GM21360 (cell line): ENCODE data around the gene BDH1.
"Not testable (repeated sequence)": the region's sequence is repeated elsewhere in the genome, so short reads cannot be mapped to it uniquely, and the experiment has no call there.

Experiments used
- ATAC-seq: cut with Tn5 transposase; IDR thresholded peaks from one replicate; pipeline ENCODE4 v1.9.1; 2021; ENCODE audit warnings: mild to moderate bottlenecking, moderate library complexity; ENCODE audit not compliant: unreplicated experiment

BDH1 gene

DNA sequence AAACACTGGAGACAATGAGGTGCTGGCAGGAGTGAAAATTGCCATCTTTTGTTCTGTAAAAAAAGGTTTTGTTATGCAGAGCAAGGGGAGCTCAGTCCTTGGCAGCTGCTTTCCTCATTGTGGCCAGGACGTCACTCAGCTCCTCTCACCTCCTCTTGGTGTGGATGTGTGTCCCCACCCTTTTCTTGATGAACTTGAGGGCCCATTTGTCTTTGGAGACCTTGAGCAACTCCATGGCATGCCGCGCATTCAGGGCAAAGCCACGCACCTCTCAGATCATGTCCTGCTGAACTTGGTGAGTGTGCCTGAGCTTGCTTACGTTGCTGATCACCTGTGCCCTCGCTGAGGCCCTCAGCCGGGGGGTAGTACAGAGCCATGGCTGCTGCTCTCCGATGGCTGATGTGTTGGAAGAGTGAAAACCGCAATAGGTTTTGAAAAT, 24.5 kb upstream of the BDH1 start:
- ATAC-seq, result no peak

DNA sequence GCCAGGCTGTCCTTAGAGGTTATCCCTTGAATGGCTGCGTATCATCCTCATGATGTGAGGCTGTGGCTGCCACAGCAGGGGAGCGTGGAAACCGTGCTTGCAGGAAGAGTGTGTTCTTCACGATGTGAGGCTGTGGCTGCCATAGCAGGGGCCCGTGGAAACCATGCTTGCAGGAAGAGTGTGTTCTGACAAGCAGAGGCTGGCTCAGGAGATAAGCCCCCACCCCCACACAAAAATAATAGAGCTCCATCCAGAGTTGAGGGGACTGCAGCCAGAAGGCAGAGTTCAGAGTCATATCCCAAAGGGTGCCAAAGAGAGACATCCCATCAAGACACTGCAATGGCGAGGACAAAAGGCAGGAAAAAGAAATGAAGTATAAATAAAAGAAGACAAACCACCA, 22.6 kb upstream of the BDH1 start:
- no peak for ATAC-seq

DNA sequence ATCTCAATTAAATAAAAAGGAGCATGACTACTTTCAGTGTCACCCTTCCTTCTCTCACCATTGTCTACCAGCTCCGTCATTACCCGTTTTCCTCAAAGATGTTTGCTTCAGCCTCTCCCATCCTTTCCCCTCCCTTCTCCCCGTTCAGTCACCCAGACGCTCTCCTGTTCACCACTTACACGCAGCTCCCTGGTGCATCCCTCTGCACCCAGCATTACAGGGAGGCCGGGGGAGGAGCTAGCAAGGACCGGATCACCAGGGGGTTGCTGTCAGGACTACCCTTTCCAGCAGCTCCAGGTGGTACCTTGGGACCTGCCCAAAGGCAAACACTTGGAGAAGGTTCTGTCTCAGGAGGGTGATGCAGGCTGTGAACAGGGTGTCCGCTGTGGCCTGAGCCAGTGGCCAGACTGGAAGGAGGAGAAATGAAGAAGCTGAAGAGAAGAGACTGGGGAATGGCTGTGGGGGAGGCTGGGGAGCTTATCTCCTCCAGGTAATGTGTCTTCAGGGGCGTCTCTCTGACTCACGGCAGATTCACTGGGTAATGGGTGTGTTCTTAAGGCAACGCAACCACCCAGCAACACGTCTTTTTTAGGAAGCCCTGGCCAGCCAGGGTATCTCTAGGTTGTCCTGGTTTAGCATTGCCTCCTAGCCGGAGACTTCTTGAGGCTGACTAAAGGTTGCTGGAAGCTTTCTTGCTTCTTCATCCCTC, 21.8 kb upstream of the BDH1 start:
- no peak for ATAC-seq

DNA sequence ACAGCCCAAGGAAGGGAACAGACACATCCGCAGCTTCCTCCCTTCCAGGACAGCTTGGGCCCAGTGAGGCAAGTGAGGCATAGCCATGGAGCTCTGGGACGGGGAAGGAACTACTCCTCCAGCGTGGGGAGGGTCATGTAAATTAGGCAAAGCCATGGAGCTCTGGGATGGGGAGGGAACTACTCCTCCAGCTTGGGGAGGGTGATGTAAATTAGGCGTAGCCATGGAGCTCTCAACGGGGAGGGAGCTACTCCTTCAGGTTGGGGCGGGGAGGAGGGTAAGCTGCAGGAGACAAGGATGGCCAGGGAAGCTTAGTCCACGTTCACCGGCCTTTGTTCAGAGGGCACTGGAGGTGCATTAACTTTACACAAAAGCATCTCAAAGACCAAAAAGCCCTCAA, 21.1 kb upstream of the BDH1 start:
- no peak for ATAC-seq

DNA sequence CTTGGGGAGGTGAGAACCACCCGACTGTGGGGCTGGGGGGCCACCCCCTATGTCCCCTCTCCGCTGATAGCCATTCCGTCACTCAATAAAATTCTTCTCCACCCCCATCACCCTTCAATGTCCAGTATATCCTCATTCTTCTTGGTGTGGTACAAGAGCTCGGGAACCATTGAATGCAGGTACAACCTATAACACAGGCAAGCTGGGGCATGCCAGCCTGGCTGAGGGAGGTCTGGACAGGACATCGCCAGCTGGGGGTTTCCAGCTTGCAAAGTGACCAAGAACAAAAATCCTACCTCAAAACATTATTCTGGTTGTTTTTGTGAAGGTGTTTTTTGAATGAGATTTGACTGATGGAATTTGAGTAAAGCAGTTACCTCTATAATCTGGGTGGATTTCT, 19.6 kb upstream of the BDH1 start:
- no peak for ATAC-seq

DNA sequence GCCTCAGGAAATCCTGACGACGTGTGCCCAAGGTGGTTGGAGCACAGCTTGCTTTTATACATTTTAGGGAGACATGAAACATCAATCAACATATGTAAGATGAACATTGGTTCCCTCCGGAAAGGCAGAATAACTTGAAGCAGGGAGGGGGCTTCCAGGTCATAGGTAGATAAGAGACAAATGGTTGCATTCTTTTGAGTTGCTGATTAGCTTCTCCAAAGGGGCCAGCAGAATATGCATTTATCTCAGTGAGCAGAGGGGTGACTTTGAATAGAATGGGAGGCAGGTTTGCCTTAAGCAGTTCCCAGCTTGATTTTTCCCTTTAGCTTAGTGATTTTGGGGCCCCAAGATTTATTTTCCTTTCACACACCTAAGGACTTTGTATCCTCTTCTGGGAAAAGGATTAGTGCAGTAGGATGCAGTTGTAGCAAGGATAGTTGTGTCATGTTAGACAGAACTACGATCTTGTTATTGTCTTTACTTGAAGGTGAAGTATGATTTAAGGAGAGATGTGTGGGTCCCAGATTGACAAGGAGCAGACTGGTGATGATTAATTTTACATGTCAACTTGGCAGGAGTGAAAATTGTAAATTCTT, 18.7 kb upstream of the BDH1 start:
- ATAC-seq, result not testable (repeated sequence)

DNA sequence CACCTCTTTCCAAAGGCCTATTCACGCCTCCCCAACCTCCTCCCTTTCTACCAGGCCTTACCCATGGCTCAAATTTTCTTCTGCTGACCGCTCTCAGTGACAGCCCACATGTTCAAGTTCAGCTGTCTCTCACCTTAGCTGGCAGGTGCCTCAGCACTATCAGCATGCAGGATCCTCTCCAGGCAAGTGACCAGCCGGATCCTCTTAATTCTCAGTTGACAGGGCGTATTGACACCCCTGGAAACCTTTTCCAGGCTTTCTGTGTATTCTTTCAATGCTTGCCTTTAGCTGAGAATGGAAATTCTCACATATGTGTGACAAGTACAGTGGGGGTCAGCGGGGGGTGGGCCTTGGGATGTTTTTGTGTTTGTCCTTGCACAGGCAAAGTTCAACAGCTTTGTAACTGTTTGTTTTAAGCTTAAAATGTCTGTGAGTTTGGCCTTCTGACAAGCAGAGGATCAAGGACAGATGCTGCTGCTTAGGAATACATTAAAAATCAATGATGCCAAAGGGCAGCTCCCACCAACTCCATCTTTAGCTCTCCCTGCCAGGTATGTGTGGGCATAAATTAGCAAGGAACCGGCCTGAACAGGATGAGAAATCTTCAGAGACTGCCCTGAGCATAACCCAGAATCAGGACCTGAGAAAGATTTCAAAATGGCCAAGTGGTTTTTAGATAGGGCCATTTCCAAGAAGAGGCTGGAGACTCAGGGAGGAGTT, 17.4 kb upstream of the BDH1 start:
- ATAC-seq, result no peak

DNA sequence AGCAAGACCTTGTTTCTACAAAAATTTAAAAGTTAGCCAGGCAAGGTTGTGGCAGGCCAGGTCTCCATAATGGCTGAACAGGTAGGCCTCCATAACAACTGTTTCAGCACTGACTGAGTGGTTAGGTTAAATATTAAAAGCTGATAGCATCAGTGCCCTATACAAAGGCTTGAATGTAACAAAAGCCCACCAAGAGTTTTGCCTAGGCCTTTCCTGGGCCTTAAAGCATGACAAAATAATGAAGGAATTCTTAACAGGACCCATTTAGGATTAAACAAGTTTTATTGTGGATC, 16.1 kb upstream of the BDH1 start:
- not testable (repeated sequence) for ATAC-seq

DNA sequence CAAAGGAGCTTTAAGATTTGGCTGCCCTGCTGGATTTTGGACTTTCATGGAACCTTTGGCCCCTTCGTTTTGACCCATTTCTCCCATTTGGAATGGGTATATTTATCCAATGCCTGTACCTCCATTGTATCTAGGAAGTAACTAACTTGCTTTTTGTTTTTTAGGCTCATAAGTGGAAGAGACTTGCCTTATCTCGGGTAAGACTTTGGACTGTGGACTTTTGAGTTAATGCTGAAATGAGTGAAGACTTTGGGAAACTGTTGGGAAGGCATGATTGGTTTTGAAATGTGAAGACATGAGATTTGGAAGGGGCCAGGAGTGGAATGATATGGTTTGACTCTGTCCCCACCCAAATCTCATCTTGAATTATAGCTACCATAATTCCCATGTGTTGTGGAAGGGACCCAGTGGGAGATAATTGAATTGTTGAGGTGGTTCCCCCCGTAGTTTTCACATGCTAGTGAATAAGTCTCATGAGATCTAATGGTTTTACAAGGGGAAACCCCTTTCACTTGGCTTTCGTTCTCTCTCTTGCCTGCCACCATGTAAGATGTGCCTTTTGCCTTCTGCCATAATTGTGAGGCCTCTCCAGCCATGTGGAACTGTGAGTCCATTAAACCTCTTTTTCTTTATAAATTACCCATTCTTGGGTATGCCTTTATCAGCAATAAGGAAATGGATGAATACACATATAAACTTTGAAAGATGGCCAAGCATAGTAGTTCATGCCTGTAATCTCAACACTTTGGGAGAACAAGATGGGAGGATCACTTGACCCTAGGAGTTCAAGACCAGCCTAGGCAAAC, 15.5 kb upstream of the BDH1 start:
- not testable (repeated sequence) for ATAC-seq

DNA sequence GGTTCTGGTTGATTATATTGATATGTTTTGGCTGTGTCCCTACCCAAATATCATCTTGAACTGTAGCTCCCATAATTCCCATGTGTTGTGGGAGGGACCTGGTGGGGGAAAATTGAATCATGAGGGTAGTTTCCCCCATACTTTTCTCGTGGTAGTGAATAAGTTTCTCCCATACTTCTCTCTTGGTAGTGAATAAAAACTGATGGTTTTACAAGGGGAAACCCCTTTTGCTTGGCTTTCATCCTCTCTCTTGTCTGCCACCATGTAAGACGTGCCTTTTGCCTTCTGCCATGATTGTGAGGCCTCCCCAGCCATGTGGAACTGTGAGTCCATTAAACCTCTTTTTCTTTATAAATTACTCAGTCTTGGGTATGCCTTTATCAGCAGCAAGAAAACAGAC, 13.7 kb upstream of the BDH1 start:
- ATAC-seq, result not testable (repeated sequence)

DNA sequence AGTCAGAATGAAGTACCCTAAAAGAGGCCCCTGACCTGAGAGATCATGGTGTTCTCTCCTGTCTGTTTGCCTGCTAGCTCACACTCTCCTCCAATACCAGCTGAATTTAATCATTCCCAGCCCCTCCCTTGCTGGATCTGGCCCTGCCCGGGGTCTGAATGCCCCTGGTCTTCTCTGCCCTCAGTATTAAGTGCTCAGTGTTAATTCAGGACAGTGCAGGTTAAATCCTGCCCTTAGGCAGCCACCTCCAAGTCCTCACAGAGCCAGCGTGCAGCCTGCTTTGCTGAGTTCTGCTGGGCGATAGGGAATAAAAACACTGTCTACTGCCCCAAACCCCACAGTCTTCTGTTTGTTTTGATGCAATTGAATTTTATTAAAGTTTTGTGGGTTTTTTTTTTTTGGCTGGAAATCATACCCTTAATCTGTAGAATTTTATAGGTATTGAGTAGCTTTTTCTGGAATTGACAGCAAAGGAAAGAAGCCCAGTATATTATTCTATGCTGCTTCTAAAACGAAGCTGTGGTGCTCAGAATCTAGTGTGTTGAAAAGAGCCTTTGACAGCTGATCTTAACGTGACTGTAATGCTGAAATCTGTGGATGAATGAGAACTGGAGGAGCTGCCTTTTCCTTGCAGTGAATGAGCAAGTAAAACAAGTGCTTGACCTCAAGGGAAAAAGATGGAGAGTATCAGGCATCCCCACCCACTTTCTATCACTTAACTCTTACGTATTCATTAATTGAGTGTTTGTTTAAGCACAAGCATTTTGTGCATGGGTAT, 12.3 kb upstream of the BDH1 start:
- no peak for ATAC-seq

DNA sequence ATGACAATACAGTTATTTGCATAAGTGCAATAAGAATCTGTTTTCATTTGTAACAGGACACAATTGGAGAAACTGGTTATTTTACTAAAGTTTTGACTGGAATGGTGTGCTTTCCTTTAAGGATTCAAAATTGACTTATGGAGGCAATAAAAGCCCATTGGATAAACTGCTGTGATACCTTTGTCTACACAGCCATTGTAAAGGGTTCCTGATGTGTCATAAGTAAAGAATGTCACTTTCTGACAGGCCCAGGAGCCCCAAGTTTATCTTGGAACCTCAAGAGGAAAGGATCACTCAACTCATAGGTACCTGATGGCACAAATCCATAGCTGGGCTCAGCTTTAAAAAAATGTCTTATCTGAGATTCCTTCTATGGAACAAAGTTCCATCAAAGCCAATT, 10.4 kb upstream of the BDH1 start:
- not testable (repeated sequence) for ATAC-seq

DNA sequence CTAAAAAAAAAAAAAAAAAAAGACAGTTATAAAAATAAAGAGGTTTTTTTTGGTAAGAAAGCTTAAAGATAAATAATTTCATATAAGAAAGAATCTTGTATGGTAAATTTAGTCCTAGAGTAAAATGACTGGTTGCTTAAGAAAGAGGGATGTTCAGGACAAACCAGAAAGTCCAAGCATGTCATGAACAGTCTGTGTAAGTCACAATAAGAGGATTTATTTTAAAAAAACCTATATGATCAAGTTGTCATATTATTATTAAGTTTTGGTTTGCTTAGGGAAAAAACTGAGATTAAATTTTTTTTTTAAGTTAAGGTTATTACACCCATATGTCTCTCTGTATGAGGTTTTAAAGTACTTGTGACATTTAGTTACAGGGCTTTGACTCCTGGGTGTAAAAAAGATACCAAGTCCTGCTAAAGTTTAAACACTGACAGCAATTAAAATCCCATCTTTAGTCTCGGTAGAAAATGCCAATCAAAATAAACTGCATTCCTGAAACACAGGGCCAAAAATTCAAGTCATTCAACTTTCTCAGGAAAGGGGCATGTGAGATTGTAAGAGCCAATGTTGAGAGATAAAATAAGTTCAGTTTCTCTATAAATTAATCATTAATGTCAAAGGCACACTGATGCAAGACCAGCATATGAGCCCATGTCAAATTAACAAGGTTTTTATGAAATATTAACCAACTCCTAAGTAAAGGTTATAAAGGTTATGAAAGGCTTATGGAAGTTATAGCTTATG, 8.5 kb upstream of the BDH1 start:
- no peak for ATAC-seq

DNA sequence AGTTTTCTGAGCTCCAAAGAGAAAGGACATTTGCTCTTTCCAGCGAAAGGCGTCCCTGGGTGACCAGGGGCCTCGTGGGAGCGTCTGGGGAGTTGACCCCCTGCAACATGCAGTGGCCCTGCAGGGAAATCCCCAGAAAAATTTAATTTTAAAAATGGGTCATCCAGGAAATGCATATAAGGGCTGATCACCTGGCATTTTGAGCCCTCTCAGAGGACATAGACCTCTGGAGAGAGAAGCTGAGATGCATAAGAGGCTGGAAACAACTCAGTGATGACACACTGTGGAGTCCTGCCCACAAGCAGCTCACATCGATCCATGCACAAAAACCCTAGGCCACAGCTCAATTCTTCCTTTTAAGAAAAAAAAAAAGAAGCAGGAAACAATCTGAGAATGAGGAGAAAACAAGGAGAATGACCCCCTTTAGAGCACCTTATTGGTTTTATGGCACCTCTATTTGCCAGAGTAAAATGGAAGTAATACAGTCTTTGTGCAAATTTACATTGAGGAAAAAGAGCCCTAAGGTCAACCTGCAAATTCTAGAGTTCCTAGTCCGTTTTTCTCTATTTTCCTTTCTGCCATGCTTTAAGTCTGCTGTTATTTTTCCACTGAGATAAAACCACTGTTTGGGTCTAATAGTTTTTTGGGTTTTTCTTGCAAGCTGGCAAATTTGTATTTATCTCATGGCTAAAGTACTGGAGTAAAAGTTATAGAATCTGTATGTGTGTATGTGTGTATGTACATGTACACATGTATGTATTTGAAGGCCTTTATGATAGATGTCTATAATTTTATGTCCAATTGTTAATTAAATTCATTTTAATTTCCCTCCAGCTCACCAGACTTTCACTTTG, 6.9 kb upstream of the BDH1 start:
- ATAC-seq, result no peak

DNA sequence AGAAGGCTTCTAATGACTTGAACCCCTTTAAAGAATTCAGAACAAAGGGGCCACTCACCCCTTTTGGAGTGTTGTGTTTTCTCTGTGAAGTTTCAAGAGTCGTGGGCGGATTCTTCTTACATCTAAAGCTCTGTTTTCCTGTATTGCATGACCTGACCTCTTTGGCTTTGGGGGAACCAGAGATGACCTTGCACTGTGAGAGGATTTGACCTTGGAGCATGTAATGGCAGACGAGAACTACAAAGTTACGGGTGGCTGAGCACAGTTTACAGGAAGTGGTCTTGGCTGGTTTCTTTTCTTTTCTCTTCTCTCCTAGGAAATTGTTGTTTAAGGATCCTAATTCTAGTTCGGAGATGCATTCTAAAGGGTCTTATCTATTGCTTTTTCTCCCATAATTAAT, 6.2 kb upstream of the BDH1 start:
- no peak for ATAC-seq

DNA sequence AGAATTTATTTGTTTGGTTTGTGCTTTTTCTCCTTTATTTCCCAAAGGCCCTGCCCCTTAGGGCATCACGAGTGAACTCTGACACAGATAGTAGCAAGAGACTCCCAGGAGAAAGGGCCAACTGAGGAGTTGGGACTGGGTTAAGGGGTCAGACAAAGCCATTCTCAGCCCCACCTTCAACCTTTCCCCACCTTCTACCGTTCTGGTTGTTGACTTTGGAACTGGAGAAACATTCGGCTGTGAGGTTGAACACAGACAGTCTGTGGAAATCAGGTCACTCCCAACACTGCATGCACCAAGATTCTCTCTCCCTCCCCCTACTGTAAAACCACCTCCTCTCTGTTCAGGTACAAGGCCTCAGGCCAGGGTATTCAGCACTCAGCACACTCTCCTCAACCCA, 3.9 kb upstream of the BDH1 start:
- ATAC-seq, result no peak

DNA sequence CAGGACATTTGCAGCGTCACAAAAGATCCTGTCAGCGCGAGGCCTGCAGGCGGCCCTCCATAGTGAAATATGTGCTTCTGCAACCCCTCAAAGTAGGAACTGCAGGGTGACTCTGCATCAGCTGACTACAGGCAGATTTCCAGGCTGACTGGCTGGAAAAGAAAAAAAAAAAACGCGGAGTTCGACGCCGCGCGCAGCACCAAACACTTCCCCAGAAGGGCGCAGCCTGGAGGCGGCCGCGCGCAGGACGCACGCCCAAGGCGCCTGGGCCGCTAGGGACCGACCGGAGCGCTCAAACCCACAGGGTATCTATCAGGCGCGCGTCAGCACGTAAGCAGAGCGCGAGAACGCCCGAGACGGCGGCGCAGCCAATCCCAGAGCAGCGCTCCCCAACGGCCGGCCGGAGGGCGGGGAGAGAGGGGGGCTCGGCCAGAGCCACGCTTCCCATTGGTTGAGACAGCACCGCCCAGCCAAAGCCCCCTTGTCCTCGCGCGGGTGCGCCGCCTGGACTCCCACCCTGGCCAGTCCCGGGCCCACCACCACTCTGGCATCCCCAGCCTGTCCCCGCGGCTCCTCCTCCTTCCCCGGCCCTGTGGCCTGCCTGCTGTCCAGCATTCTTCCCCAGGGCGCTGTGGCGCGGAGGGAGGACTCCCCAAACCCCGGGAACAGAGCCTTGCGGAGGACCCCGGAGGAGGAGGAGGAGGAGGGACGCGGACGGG, 1.0 kb downstream of the BDH1 start:
- ATAC-seq, result peak; percentile 95

DNA sequence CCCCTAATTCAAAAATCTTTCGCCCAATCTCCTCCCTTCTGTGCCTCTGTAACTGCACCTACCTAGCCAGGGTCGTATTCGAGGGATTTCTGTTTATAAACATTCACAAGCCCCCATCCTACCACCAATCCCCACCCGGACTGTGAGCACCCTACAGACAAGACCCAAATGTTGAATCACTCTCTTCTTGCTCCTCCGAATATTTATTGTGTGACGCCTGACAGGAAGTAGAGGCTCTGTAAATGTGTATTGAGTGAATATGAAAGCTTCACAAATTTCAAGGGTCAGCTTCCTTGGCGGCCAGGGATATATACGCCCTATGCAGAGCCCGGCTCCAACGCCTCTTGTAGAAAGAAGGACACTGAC, 1.6 kb downstream of the BDH1 start:
- ATAC-seq, result no peak

DNA sequence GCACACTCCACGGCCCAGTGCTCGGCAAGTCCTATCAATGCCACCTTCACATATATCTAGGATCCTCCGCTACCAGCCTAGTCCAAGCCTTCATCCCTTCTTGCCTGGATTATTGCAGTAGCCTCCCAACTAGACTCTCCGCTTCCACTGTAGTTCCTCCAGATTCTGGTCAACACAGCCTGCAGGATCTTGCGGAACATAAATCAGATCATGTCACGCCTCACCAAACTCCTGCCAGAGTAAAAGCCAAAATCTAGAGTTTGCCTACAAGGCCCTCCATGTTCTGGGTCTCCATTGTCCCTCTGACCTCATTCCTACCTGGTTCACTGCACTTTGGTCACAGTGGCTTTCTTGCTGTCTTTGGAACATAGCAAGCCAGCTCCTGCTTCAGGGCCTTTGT, 3.6 kb downstream of the BDH1 start:
- ATAC-seq, result no peak
